GM23338 (cell line): ENCODE measurements around the gene NCOA6. TPM values are rescaled to one million over a fixed set of nuclear protein-coding genes. Genes with fewer than 3 reads are reported as not detected.

Source experiments
- ATAC-seq: fragments of 200-7000 bp; cut with Tn5 transposase; 3 replicates; pipeline ENCODE4 v1.9.1; 2020
- DNase-seq: peaks from one replicate; pipeline ENCODE4 v3.0.0-alpha.2; 2015; ENCODE audit warnings: low spot score
- H2AFZ ChIP-seq: fragments of 200-600 bp; sonication (generic); 2 replicates; pipeline ENCODE4 v1.8.0; 2016; ENCODE audit warnings: antibody characterized with exemption, mild to moderate bottlenecking, moderate library complexity
- H3F3A ChIP-seq: fragments of 200-600 bp; sonication (generic); replicated peaks from 2 replicates; pipeline ENCODE4 v1.8.0; 2017; ENCODE audit warnings: antibody characterized with exemption, mixed run types, low read depth
- H3K27ac ChIP-seq: fragments of 200-600 bp; sonication (generic); 2 replicates; pipeline ENCODE4 v1.6.1; 2016; ENCODE audit warnings: low read depth
- H3K27me3 ChIP-seq: fragments of 200-600 bp; sonication (generic); 2 replicates; pipeline ENCODE4 v1.8.0; 2016; ENCODE audit warnings: mild to moderate bottlenecking, mixed run types, moderate library complexity; ENCODE audit not compliant: insufficient read depth
- H3K36me3 ChIP-seq: fragments of 200-600 bp; sonication (generic); 2 replicates; pipeline ENCODE4 v1.8.0; 2016; ENCODE audit warnings: mild to moderate bottlenecking; ENCODE audit not compliant: insufficient read depth
- H3K4me1 ChIP-seq: fragments of 200-600 bp; sonication (generic); 2 replicates; pipeline ENCODE4 v1.8.0; 2016; ENCODE audit warnings: mild to moderate bottlenecking, moderate library complexity; ENCODE audit not compliant: insufficient read depth
- H3K4me2 ChIP-seq: fragments of 200-600 bp; sonication (generic); 2 replicates; pipeline ENCODE4 v1.7.1; 2017; ENCODE audit warnings: mixed run types
- H3K4me3 ChIP-seq: fragments of 200-600 bp; sonication (generic); 2 replicates; pipeline ENCODE4 v1.6.1; 2016; ENCODE audit warnings: mixed run types
- H3K79me2 ChIP-seq: fragments of 200-600 bp; sonication (generic); replicated peaks from 2 replicates; pipeline ENCODE4 v1.8.0; 2017; ENCODE audit warnings: mild to moderate bottlenecking; ENCODE audit not compliant: insufficient read depth
- H3K9me2 ChIP-seq: fragments of 200-600 bp; sonication (generic); 2 replicates; pipeline ENCODE4 v1.8.0; 2017; ENCODE audit not compliant: insufficient read depth
- H4K20me1 ChIP-seq: fragments of 200-600 bp; sonication (generic); replicated peaks from 2 replicates; pipeline ENCODE4 v1.8.0; 2017; ENCODE audit warnings: mild to moderate bottlenecking; ENCODE audit not compliant: insufficient read depth
- H3K27ac Mint-ChIP-seq: 2 replicates; pipeline ENCODE4 v1.8.0; 2020; ENCODE audit warnings: inconsistent platforms, mild to moderate bottlenecking, moderate library complexity, mixed read lengths
- H3K27me3 Mint-ChIP-seq: 3 replicates; pipeline ENCODE4 v1.8.0; 2022; ENCODE audit warnings: low read depth, mild to moderate bottlenecking, moderate library complexity, mixed read lengths, inconsistent platforms; ENCODE audit not compliant: insufficient read depth, poor library complexity
- H3K36me3 Mint-ChIP-seq: 3 replicates; pipeline ENCODE4 v1.8.0; 2021; ENCODE audit warnings: low read depth, mild to moderate bottlenecking, inconsistent platforms, moderate library complexity, mixed read lengths
- H3K4me1 Mint-ChIP-seq: 3 replicates; pipeline ENCODE4 v1.8.0; 2020; ENCODE audit warnings: mild to moderate bottlenecking, inconsistent platforms, mixed read lengths
- H3K4me3 Mint-ChIP-seq: 3 replicates; pipeline ENCODE4 v1.8.0; 2021; ENCODE audit warnings: moderate library complexity, mild to moderate bottlenecking, inconsistent platforms, mixed read lengths
- H3K9me3 Mint-ChIP-seq: 3 replicates; pipeline ENCODE4 v1.8.0; 2020; ENCODE audit warnings: moderate library complexity, mild to moderate bottlenecking, inconsistent platforms, mixed read lengths
- CREB1 ChIP-seq: fragments of 250-450 bp; sonication (Bioruptor Pico); IDR thresholded peaks from 2 replicates; pipeline ENCODE4 v1.5.0; 2020; ENCODE audit warnings: low read depth, mild to moderate bottlenecking, moderate library complexity
- POLR2AphosphoS5 ChIP-seq: IDR thresholded peaks from 2 replicates; pipeline ENCODE4 v1.6.1; 2016; ENCODE audit warnings: antibody characterized with exemption, low read depth
- ZNF331 ChIP-seq: fragments of 250-450 bp; sonication (Bioruptor Pico); IDR thresholded peaks from 2 replicates; pipeline ENCODE4 v1.5.0; 2020; ENCODE audit warnings: low read depth, mild to moderate bottlenecking, moderate library complexity
- polyA plus RNA-seq: library from polyadenylated mRNA; unstranded; fragments of >200 nt; fragmentation: Nextera tagmentation; extraction: Ambion mirVana; gene quantifications from 2 replicates; pipeline ENCODE4 v1.2.1, GENCODE V29; 2016
- total RNA-seq: library from RNA; depleted of rRNA; stranded (reverse); fragments of >200 nt; shearing (Covaris generic); gene quantifications from 2 replicates; pipeline ENCODE4 v1.2.3, GENCODE V29; 2014
- TF ChIP-seq, protein P1 (sequence below): IDR thresholded peaks from one replicate; pipeline ENCODE4 v1.6.1; 2018; ENCODE audit warnings: antibody characterized with exemption; ENCODE audit not compliant: unreplicated experiment
- TF ChIP-seq, protein P2 (sequence below): fragments of 250-450 bp; sonication (Bioruptor Pico); IDR thresholded peaks from 2 replicates; pipeline ENCODE4 v1.5.0; 2020; ENCODE audit warnings: mild to moderate bottlenecking, moderate library complexity

The NCOA6 gene
- total and polyA plus RNA-seq, 2 experiments from 2014 or later = 10.6 to 17.4 TPM

DNA sequence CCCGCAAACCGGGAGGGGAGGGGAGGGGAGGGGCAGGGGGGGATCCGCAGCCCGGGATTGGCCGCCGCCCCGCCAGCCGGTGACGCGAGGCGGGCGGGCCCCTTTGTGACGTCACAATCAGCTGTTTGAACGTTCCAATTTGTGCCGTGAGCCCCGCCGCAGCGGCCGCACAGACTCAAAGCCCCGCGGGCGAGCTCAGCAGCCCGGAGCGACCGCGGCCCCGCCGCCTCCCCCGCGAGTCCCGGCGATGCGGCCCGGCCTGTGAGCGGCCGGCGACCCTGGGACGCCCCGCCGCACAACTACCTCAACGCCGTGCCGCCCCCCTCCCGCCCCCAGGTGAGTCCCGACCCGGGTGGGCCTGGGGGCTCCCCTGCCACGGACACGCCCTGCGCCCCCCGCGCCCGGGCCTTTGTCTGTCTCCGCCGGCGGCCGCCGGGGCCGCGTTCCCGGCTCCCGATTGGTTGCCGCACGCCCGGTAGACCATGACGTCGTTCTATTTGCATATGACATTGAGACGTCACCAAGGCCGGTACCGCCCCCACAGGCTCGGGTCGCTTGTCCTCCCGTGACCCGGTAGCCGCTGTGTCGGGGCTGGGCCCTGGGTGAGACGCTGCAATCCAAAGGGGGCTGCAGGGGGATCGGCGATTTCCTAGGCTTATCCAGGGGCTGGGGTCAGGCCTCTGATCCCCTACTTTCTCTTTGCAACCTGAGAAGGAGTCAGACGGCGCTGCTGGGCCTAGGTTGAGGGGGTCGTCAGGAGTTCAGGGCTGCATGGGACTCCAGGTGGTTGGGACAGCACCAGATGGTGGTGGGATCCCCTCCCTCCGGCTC, 121.1 kb downstream of the NCOA6 start, which contains the start of gene TP53INP2:
TP53INP2 (plus strand) TSS at position 168 of the 831 bp plus-strand sequence. CDS start 4,396 bp downstream, outside the sequence.
- Mint-ChIP-seq H3K4me3 (peak within 1 kb of the TSS; percentile 90), H3K4me1 (peaks cover 15% of the 10 kb centered on the region), H3K36me3 (no peaks in the 10 kb centered on the region), H3K27ac (peak within 1 kb of the TSS; percentile 96), H3K9me3 (no peaks in the 10 kb centered on the region), H3K27me3 (peaks cover 44% of the 10 kb centered on the region)
- no peaks in the 10 kb centered on the region for H3K79me2 ChIP-seq
- H3K9me2 ChIP-seq = no peaks in the 10 kb centered on the region
- H3K36me3 ChIP-seq = no peaks in the 10 kb centered on the region
- H3K27me3 ChIP-seq = peaks cover 23% of the 10 kb centered on the region
- H2AFZ ChIP-seq = peak within 1 kb of the TSS; percentile 99
- DNase-seq (peak; percentile 96), ATAC-seq (peak; percentile 40)
- TF ChIP-seq, protein P1, sequence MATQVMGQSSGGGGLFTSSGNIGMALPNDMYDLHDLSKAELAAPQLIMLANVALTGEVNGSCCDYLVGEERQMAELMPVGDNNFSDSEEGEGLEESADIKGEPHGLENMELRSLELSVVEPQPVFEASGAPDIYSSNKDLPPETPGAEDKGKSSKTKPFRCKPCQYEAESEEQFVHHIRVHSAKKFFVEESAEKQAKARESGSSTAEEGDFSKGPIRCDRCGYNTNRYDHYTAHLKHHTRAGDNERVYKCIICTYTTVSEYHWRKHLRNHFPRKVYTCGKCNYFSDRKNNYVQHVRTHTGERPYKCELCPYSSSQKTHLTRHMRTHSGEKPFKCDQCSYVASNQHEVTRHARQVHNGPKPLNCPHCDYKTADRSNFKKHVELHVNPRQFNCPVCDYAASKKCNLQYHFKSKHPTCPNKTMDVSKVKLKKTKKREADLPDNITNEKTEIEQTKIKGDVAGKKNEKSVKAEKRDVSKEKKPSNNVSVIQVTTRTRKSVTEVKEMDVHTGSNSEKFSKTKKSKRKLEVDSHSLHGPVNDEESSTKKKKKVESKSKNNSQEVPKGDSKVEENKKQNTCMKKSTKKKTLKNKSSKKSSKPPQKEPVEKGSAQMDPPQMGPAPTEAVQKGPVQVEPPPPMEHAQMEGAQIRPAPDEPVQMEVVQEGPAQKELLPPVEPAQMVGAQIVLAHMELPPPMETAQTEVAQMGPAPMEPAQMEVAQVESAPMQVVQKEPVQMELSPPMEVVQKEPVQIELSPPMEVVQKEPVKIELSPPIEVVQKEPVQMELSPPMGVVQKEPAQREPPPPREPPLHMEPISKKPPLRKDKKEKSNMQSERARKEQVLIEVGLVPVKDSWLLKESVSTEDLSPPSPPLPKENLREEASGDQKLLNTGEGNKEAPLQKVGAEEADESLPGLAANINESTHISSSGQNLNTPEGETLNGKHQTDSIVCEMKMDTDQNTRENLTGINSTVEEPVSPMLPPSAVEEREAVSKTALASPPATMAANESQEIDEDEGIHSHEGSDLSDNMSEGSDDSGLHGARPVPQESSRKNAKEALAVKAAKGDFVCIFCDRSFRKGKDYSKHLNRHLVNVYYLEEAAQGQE = no peak
- TF ChIP-seq, protein P2, sequence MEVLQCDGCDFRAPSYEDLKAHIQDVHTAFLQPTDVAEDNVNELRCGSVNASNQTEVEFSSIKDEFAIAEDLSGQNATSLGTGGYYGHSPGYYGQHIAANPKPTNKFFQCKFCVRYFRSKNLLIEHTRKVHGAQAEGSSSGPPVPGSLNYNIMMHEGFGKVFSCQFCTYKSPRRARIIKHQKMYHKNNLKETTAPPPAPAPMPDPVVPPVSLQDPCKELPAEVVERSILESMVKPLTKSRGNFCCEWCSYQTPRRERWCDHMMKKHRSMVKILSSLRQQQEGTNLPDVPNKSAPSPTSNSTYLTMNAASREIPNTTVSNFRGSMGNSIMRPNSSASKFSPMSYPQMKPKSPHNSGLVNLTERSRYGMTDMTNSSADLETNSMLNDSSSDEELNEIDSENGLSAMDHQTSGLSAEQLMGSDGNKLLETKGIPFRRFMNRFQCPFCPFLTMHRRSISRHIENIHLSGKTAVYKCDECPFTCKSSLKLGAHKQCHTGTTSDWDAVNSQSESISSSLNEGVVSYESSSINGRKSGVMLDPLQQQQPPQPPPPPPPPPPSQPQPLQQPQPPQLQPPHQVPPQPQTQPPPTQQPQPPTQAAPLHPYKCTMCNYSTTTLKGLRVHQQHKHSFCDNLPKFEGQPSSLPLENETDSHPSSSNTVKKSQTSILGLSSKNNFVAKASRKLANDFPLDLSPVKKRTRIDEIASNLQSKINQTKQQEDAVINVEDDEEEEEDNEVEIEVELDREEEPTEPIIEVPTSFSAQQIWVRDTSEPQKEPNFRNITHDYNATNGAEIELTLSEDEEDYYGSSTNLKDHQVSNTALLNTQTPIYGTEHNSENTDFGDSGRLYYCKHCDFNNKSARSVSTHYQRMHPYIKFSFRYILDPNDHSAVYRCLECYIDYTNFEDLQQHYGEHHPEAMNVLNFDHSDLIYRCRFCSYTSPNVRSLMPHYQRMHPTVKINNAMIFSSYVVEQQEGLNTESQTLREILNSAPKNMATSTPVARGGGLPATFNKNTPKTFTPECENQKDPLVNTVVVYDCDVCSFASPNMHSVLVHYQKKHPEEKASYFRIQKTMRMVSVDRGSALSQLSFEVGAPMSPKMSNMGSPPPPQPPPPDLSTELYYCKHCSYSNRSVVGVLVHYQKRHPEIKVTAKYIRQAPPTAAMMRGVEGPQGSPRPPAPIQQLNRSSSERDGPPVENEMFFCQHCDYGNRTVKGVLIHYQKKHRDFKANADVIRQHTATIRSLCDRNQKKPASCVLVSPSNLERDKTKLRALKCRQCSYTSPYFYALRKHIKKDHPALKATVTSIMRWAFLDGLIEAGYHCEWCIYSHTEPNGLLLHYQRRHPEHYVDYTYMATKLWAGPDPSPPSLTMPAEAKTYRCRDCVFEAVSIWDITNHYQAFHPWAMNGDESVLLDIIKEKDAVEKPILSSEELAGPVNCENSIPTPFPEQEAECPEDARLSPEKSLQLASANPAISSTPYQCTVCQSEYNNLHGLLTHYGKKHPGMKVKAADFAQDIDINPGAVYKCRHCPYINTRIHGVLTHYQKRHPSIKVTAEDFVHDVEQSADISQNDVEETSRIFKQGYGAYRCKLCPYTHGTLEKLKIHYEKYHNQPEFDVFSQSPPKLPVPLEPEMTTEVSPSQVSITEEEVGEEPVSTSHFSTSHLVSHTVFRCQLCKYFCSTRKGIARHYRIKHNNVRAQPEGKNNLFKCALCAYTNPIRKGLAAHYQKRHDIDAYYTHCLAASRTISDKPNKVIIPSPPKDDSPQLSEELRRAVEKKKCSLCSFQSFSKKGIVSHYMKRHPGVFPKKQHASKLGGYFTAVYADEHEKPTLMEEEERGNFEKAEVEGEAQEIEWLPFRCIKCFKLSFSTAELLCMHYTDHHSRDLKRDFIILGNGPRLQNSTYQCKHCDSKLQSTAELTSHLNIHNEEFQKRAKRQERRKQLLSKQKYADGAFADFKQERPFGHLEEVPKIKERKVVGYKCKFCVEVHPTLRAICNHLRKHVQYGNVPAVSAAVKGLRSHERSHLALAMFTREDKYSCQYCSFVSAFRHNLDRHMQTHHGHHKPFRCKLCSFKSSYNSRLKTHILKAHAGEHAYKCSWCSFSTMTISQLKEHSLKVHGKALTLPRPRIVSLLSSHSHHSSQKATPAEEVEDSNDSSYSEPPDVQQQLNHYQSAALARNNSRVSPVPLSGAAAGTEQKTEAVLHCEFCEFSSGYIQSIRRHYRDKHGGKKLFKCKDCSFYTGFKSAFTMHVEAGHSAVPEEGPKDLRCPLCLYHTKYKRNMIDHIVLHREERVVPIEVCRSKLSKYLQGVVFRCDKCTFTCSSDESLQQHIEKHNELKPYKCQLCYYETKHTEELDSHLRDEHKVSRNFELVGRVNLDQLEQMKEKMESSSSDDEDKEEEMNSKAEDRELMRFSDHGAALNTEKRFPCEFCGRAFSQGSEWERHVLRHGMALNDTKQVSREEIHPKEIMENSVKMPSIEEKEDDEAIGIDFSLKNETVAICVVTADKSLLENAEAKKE (CRISPR knock-in tag) = no peak
- TF ChIP-seq POLR2AphosphoS5 (peak; percentile 24; the same call in 1 of the 2 replicates), CREB1 (CRISPR knock-in tag) (peak; percentile 97), ZNF331 (no peak)
- H3K4me3 ChIP-seq = peak within 1 kb of the TSS; percentile 97
- H3F3A ChIP-seq = peaks cover 20% of the 10 kb centered on the region; the same call in 1 of the 2 replicates
- H3K4me2 ChIP-seq = peak within 1 kb of the TSS; percentile 92
- peaks cover 12% of the 10 kb centered on the region; the same call in 1 of the 2 replicates for H3K4me1 ChIP-seq
- H3K27ac ChIP-seq = peak within 1 kb of the TSS; percentile 79
- H4K20me1 ChIP-seq = 0 out of 2 replicates have a peak, but pooled peaks cover 4% of the 10 kb centered on the region
